Loucy (cell line): ENCODE data around the gene PALM3.

Experiments
- H2AFZ ChIP-seq: fragments of 200-600 bp; sonication (generic); 2 replicates; pipeline ENCODE4 v1.6.0; 2016; ENCODE audit warnings: antibody characterized with exemption, mild to moderate bottlenecking, low read length, moderate library complexity
- H3F3A ChIP-seq: fragments of 200-600 bp; 2 replicates; pipeline ENCODE4 v1.6.0; 2016; ENCODE audit warnings: antibody characterized with exemption, low read depth, mild to moderate bottlenecking
- H3K27me3 ChIP-seq: fragments of 200-600 bp; sonication (generic); 2 replicates; pipeline ENCODE4 v1.6.1; 2014; ENCODE audit warnings: low read length, mild to moderate bottlenecking; ENCODE audit not compliant: insufficient read depth, poor library complexity, severe bottlenecking
- H3K36me3 ChIP-seq: fragments of 200-600 bp; sonication (generic); 2 replicates; pipeline ENCODE4 v1.6.1; 2016; ENCODE audit warnings: low read length; ENCODE audit not compliant: insufficient read depth
- H3K4me1 ChIP-seq: fragments of 200-600 bp; sonication (generic); 2 replicates; pipeline ENCODE4 v1.5.1; 2014; ENCODE audit warnings: low read length, mild to moderate bottlenecking; ENCODE audit not compliant: insufficient read depth, poor library complexity, severe bottlenecking
- H3K4me2 ChIP-seq: fragments of 200-600 bp; sonication (generic); 2 replicates; pipeline ENCODE4 v1.6.0; 2014; ENCODE audit warnings: antibody characterized with exemption, low read length, low read depth, mild to moderate bottlenecking; ENCODE audit not compliant: poor library complexity, severe bottlenecking
- H3K4me3 ChIP-seq: fragments of 200-600 bp; sonication (generic); 2 replicates; pipeline ENCODE4 v1.5.1; 2014; ENCODE audit warnings: low read length, mild to moderate bottlenecking, mixed read lengths; ENCODE audit not compliant: poor library complexity, severe bottlenecking
- H3K79me2 ChIP-seq: fragments of 200-600 bp; sonication (generic); 2 replicates; pipeline ENCODE4 v1.6.1; 2014; ENCODE audit warnings: low read length; ENCODE audit not compliant: insufficient read depth
- H3K9ac ChIP-seq: fragments of 200-600 bp; sonication (generic); 2 replicates; pipeline ENCODE4 v1.6.0; 2014; ENCODE audit warnings: mild to moderate bottlenecking, low read depth, low read length, moderate library complexity; ENCODE audit not compliant: poor library complexity, severe bottlenecking
- H3K9me2 ChIP-seq: fragments of 200-600 bp; sonication (generic); replicated peaks from 2 replicates; pipeline ENCODE4 v1.6.1; 2016; ENCODE audit warnings: low read depth, low read length, mixed read lengths
- H3K9me3 ChIP-seq: fragments of 200-600 bp; sonication (generic); 2 replicates; pipeline ENCODE4 v1.6.1; 2014; ENCODE audit warnings: mild to moderate bottlenecking, antibody characterized with exemption, low read length, low read depth; ENCODE audit not compliant: insufficient read depth
- H4K20me1 ChIP-seq: fragments of 200-600 bp; sonication (generic); 2 replicates; pipeline ENCODE4 v1.6.0; 2014; ENCODE audit warnings: antibody characterized with exemption, low read length, mild to moderate bottlenecking; ENCODE audit not compliant: insufficient read depth, poor library complexity, severe bottlenecking
- EZH2phosphoT487 ChIP-seq: fragments of 200-600 bp; IDR thresholded peaks from 2 replicates; pipeline ENCODE4 v1.6.1; 2018; ENCODE audit warnings: antibody characterized with exemption, mild to moderate bottlenecking, moderate library complexity, borderline replicate concordance
- TF ChIP-seq, protein P1 (sequence below): fragments of 200-600 bp; sonication (generic); conservative IDR thresholded peaks from 2 replicates; pipeline ENCODE4 v1.5.1; 2014; ENCODE audit warnings: mild to moderate bottlenecking, antibody characterized with exemption, low read length

The PALM3 gene

GRCh38 chr19:14066134-14066533 is 4.3 kb upstream of the PALM3 start:
- H3K36me3 ChIP-seq: no peaks in the 10 kb centered on the region
- H3K9me2 ChIP-seq: no peaks in the 10 kb centered on the region
- H4K20me1 ChIP-seq: no peaks in the 10 kb centered on the region
- H3F3A ChIP-seq: no peaks in the 10 kb centered on the region
- H3K9ac ChIP-seq: no peak overlapping the region
- TF ChIP-seq, protein P1, sequence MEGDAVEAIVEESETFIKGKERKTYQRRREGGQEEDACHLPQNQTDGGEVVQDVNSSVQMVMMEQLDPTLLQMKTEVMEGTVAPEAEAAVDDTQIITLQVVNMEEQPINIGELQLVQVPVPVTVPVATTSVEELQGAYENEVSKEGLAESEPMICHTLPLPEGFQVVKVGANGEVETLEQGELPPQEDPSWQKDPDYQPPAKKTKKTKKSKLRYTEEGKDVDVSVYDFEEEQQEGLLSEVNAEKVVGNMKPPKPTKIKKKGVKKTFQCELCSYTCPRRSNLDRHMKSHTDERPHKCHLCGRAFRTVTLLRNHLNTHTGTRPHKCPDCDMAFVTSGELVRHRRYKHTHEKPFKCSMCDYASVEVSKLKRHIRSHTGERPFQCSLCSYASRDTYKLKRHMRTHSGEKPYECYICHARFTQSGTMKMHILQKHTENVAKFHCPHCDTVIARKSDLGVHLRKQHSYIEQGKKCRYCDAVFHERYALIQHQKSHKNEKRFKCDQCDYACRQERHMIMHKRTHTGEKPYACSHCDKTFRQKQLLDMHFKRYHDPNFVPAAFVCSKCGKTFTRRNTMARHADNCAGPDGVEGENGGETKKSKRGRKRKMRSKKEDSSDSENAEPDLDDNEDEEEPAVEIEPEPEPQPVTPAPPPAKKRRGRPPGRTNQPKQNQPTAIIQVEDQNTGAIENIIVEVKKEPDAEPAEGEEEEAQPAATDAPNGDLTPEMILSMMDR: no peak
- no peak for TF ChIP-seq EZH2phosphoT487
- H3K9me3 ChIP-seq: no peaks in the 10 kb centered on the region
- H3K4me3 ChIP-seq: no peak overlapping the region
- no peak overlapping the region for H3K4me2 ChIP-seq
- H3K27me3 ChIP-seq: no peaks in the 10 kb centered on the region
- H3K79me2 ChIP-seq: no peaks in the 10 kb centered on the region
- no peaks in the 10 kb centered on the region for H3K4me1 ChIP-seq
- no peak overlapping the region for H2AFZ ChIP-seq

DNA sequence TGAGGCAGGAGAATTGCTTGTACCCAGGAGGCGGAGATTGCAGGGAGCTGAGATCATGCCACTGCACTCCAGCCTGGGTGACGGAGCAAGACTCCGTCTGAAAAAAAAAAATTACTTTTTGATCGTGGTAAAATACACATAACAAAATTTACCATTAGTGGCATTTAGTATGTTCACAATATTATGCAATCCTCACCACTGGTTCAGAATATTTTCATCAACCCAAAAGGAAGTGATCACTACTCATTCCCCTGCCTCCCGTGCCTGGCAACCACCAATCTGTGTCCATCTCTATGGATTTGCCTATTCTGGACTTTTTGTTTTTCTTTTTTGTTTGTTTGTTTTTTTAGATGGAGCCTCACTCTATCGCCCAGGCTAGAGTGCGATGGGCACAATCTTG is 1.2 kb upstream of the PALM3 start:
- H3K9me3 ChIP-seq: no peaks in the 10 kb centered on the region
- no peaks in the 10 kb centered on the region for H3K36me3 ChIP-seq
- no peak overlapping the region for H2AFZ ChIP-seq
- no peaks in the 10 kb centered on the region for H4K20me1 ChIP-seq
- H3K4me3 ChIP-seq: no peak overlapping the region
- H3K9ac ChIP-seq: no peak overlapping the region
- no peaks in the 10 kb centered on the region for H3K9me2 ChIP-seq
- H3K4me2 ChIP-seq: no peak overlapping the region
- TF ChIP-seq EZH2phosphoT487: no peak
- TF ChIP-seq, protein P1: no peak
- H3F3A ChIP-seq: no peaks in the 10 kb centered on the region
- H3K79me2 ChIP-seq: no peaks in the 10 kb centered on the region
- no peaks in the 10 kb centered on the region for H3K4me1 ChIP-seq
- H3K27me3 ChIP-seq: no peaks in the 10 kb centered on the region

DNA sequence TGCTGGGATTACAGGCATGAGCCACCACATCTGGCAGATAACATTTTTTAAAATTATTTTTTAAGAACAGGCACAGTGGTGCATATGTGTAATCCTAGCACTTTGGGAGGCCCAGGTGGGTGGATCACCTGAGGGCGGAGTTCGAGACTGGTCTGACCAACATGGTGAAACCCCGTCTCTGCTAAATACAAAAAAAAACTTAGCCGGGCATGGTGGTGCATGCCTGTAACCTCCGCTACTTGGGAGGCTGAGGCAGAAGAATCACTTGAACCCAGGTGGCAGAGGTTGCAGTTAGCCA is 631 bp upstream of the PALM3 start:
- Histone ChIP-seq H3K9me3 (no peaks in the 10 kb centered on the region), H3K9ac (no peak overlapping the region), H3K27me3 (no peaks in the 10 kb centered on the region), H3K4me3 (no peak overlapping the region), H4K20me1 (no peaks in the 10 kb centered on the region), H3K79me2 (no peaks in the 10 kb centered on the region), H3K9me2 (no peaks in the 10 kb centered on the region), H3F3A (no peaks in the 10 kb centered on the region), H2AFZ (no peak overlapping the region), H3K4me1 (no peaks in the 10 kb centered on the region), H3K4me2 (no peak overlapping the region), H3K36me3 (no peaks in the 10 kb centered on the region)
- TF ChIP-seq, protein P1: no peak
- TF ChIP-seq EZH2phosphoT487: no peak
